CD1c-positive myeloid dendritic cell (primary cell): ENCODE data around the gene ITPR1.

Source experiments
- DNase-seq: peaks from one replicate; pipeline ENCODE4 v3.0.0-alpha.2; 2016; ENCODE audit errors: extremely low spot score

ITPR1 gene

GRCh38 chr3:4643904-4644547 lies 150.9 kb downstream of the ITPR1 start:
- DNase-seq: no peak

DNA sequence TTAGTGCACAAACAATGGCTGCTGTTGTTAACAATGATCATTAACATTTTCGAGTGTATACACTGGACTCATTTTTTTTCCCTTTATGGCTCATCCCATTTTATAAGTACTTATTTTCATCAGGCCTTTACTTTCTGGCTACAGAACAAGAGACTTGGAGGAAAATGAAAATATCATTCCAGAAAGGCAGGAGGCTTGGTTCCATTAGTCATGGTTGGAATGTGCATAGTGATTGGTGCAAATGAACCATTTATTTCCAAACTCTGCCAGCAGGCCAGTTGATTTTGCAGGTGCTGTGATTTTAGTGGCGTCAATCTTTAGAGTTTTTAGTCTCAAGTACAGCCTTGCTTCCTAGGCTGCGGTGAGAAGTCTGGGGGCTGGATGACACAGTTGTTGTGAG lies 151.8 kb downstream of the ITPR1 start:
- DNase-seq: no peak

DNA sequence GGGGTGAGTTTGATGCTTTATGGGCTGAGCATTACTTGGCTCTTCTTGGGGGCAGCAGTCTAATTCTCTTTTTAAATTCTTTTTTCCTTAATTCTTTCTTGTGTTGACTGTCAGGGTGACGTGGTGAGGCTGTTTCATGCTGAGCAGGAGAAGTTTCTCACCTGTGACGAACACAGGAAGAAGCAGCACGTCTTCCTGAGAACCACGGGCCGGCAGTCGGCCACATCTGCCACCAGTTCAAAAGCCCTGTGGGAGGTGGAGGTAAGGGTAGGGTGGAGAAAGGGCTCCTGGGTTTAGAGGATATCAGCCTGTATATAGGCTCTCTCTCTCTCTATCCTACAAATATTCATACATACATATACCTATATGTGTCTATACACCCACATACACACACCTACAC lies 152.3 kb downstream of the ITPR1 start:
- DNase-seq: no peak

DNA sequence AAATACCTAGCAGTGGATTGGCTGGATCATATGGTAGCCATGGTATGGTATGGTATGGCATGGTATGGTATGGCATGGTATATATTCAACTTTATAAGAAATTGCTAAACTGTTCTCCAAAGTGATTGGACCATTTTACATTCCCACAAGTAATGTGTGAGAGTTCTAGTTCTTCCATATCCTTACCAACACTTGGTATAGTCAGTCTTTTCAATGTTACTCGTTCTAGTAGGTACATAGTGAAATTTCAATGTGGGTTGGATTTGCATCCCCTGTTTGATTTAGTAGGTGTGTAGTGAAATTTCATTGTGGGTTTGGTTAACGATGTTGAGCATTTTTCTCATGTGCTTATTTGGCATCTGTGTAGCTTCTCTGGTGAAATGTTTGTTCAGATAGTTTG lies 154.3 kb downstream of the ITPR1 start:
- no peak for DNase-seq

- no peak for DNase-seq
Measured at GRCh38 chr3:4655145-4656045, 162.2 kb downstream of the ITPR1 start.

- no peak for DNase-seq
Measured at GRCh38 chr3:4656059-4656458, 162.9 kb downstream of the ITPR1 start.

DNA sequence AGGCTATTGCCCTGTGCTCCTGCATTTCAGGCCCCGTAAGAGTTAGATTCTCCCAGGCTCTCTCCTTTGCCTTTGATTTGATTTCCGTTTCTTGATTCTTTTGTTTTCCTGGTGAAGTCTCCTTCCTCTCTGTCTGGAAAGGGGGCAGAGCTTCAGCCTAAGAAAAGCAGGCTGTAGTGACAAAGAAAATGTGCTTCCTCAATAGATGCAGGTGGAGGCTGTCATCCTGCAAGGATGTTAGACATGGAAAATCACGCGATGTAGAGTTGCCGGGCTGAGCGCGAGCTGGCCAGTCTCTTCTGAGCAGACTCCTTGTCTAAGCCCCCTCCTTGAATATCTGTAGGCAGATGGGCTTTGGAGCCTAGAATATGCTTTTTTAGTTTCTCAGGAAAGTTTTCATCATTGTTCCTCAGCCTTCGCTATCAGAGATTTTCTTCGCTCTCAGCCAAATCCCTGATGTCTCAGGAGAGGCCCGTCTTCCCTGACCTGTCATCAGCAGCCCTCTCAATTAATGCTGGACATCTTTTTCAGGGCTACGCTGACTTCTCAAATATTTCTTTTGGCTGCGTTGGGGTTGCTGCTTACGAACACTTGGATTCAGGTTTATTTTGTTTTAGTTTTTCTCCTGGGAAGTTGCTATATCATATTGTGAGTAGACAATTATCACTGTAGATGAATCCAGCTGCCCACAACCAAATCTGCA lies 163.6 kb downstream of the ITPR1 start:
- DNase-seq: no peak

DNA sequence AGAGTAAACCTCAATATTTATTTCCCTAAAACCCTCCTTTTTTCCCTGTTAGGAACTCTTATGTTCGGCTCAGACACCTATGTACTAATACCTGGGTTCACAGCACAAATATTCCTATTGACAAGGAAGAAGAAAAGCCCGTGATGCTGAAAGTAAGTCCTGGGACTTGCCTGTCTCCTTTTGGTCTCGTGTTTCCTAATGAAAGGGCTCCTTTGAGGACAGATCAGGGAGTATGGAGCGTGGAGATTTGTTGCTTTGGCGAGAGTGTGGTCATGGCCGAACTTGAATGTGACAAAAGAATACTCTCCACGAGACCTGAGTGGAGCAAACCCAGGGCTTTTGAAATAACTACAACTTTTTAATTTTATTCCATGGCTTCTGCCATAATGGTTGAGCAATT lies 167.8 kb downstream of the ITPR1 start:
- DNase-seq: no peak

DNA sequence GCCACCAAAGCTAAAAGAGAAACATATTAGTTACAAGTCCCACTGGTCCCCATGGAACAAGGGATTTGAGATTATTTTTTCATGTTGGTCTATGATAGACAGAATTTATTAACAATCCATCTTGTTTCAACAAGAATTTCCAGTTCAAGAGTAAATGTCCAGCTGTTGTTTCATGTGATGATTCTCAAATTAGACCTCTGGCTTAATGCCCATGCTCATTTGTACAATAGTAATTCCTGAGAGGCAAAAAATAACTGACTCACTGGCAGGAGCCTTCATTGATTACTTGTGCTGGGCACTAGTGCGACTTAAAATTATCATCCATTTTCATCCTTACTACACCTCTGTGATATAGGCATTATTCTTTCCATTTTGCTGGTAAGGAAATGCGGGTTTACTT lies 171.3 kb downstream of the ITPR1 start:
- DNase-seq: no peak

GRCh38 chr3:4665197-4665596 lies 172.0 kb downstream of the ITPR1 start:
- no peak for DNase-seq

DNA sequence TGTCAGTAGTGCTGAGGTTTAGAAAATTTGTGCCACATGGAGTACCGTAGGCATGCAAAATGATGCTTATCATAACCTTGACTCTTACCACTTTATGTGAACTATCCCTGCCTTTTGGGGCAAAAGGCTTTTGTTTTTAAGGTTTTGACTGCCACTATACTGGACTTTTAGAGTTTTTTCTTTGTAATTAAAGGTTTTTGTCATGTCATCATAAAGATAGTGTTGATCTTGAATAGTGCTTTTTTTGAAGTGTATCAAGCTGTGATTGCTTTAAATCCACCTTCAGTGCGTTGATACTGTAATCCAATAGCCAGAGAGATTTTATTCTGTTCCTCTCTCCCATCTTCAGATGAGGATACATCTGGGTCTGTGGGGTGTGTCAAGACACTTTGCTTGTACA lies 172.9 kb downstream of the ITPR1 start:
- DNase-seq: no peak

DNA sequence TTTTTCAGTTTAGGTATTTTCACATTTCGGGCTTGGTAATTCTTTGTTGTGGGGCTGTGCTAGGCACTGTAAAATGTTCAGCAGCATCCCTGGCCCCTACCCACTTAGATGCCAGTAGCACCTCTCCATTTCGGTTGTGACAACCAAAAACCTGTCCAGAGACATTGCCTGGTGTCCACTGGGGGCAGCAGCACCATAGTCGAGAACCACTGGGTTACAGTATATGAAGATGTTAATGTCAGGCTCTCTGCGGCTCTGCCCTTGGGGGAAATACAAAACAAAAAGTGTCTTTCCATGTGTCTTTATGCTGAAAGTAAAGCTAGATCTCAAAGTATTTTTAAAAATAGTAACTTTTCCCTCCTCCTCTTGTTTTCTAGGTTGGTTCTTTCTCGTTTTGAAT lies 177.2 kb downstream of the ITPR1 start:
- DNase-seq: no peak

GRCh38 chr3:4672725-4673275 lies 179.7 kb downstream of the ITPR1 start:
- no peak for DNase-seq

- DNase-seq: no peak
Measured at GRCh38 chr3:4674216-4674615, 181.1 kb downstream of the ITPR1 start.

DNA sequence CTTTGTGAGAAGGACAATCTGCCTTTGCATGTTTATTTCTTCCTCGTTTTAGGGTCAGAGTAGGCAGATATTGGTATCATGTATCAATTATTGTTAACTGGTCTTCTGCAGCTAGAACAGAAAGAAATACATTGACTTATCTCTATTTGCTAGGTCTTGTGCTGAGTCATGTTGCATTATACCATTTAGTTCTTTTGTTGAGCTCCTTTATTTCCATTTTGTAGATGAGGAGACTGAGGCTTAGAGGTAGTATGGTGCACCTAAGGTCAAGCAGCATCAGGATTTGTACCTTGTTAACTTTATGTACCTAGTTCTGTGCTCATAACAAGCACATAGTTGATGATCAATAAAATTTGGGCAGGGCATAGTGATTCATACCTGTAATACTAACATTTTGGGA lies 182.6 kb downstream of the ITPR1 start:
- no peak for DNase-seq

- DNase-seq: no peak
Measured at GRCh38 chr3:4678320-4678719, 185.2 kb downstream of the ITPR1 start.

GRCh38 chr3:4680227-4680691 lies 187.1 kb downstream of the ITPR1 start:
- DNase-seq: no peak

DNA sequence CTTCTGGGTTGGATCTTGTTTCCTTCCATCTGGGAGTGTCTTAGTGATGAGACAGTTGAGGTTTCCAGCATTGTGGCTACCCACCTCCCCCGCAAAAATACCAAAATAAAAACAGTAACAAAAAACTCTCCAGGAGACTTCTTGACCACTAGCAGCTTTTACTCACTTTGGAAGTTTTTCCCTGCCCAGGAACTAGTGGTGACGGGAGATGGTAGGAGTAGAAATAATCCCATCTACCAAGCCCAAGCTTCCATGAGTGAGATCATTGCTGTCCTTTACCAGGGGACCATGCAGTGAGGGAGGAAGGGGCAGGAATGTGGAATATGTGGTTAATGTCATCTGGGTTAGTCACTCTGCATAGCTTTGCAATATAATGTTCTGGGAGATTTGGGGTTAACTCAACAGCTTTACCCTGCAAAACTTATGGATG lies 187.7 kb downstream of the ITPR1 start:
- no peak for DNase-seq

DNA sequence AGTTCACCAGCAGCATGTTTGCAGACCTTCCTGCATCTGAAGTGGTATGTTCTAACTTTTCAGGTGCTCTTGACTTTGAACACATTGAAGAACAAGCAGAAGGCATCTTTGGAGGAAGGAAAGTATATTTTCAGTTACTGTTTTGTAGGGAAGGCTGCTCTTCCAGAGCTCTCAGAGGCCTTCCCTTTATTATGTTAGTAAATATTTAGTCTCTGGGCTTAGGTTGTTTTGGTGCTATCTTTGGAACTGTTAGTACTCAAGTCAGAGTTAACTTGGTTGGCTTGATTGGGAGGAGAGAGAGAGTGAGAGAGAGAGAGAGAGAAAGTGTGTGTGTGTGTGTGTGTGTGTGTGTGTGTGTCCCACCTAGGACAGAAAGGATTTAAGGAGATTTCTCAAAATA lies 188.2 kb downstream of the ITPR1 start:
- no peak for DNase-seq

DNA sequence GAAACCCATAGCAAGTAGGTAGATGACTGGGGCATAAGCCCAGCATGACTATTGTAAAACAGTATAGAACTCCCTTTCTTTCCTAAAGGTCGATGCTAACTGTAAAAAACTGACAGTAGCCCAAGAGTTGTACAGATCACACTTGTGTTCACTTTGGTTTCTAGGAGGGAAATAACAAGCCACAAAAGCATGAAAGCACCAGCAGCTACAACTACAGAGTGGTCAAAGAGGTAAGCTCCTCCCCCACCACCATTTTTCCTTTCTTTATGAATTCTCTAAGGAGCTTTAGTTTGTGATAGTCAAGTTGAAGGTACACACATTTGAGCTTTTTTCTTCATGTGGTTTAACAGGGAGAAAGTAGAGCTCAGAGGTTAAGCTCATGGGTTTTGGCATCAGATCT lies 191.0 kb downstream of the ITPR1 start:
- DNase-seq: no peak

DNA sequence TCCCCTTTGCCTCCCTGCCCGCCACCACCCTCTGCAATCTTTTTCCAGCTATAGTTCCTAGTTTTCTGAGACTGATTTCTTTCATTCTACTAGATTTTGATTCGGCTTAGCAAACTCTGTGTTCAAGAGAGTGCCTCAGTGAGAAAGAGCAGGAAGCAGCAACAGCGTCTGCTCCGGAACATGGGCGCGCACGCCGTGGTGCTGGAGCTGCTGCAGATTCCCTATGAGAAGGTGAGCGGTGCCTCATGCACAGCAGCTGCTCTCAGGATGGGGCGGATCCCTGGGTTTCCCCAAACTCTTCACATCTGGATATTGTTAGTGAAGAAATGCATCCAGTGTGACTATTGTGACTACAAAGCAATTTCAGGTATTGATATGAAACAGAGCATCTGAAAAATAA lies 191.8 kb downstream of the ITPR1 start:
- DNase-seq: no peak

DNA sequence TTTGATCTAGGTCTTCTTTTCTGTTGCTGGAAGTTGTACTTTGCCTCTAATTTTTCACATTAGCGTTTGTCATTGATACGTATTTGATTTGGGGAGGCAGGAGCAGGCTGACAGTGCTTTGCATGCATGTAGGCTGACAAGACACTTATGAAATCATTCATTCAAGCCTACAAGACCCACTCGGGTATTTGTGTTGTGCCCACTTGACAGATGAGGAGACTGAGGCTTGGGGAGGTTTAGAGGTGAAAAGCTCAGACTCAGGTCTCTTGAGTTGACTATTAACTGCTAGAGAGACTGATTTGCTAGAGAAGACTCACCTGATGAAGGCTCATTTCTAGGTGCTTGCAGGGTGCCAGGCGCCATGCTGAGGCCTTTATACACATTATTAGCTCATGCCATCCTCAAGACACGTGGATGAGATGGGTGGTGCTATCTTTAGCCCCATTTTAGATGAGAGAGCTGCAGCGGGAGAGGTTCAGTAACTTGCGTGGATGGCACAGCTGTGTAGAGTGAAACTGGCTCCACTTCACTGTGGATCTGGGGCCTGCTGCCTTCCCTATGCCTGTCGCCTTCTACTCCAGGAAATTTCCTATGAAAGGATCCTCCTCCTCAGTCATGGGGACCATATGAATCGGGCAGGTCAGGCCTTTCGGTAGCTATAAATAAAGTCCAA lies 192.7 kb downstream of the ITPR1 start:
- no peak for DNase-seq
